ENCODE results near the gene DERA.

GRCh38 chr12:16076970-16077522, 165.9 kb downstream of the DERA start:
- TF ChIP-seq CTCF (IDR thresholded peaks at IDR 0.05) (no peak), POLR2A (IDR thresholded peaks at IDR 0.05) (no peak)

Measured in adrenal gland (tissue), 5 donors.